ENCODE measurements around the gene MYH6. TPM values are rescaled to one million over a fixed set of nuclear protein-coding genes. Genes with fewer than 3 reads are reported as not detected.

MYH6 gene
- total RNA-seq, 1 experiment from 2014 or later, result 0.07 TPM

GRCh38 chr14:23431486-23431885, 23.4 kb upstream of the MYH6 start:
- Histone ChIP-seq H4K91ac (ENCODE audit: insufficient read length, low read depth, low read length) (no peak overlapping the region), H2BK5ac (ENCODE audit: insufficient read length, low read length) (no peak overlapping the region), H3K4ac (ENCODE audit: low read depth, low read length) (no peak overlapping the region), H3K27me3 (ENCODE audit: insufficient read depth, low read length) (no peaks in the 10 kb centered on the region), H3K9ac (ENCODE audit: extremely low read depth, insufficient read length, low read length) (no peak overlapping the region), H2AK5ac (ENCODE audit: insufficient read length, low read length) (no peak overlapping the region), H2BK15ac (ENCODE audit: low read depth, low read length) (no peak overlapping the region), H3K23ac (ENCODE audit: insufficient read length, low read depth, low read length) (no peak overlapping the region), H3T11ph (ENCODE audit: low read length) (no peak overlapping the region), H2BK12ac (ENCODE audit: insufficient read length, low read depth, low read length) (no peak overlapping the region), H3K18ac (ENCODE audit: insufficient read length, low read depth, low read length) (no peak overlapping the region), H3K27ac (ENCODE audit: insufficient read length, low read depth, low read length) (no peak overlapping the region), H2BK120ac (ENCODE audit: low read depth, low read length, poor library complexity, severe bottlenecking) (no peak overlapping the region), H3K79me2 (ENCODE audit: insufficient read depth, low read length) (no peaks in the 10 kb centered on the region), H3K9me3 (ENCODE audit: control insufficient read depth, low read depth, low read length) (no peaks in the 10 kb centered on the region), H4K20me1 (ENCODE audit: control insufficient read depth, insufficient read depth, insufficient read length) (no peaks in the 10 kb centered on the region), H3K79me1 (ENCODE audit: insufficient read depth, low read depth, low read length, poor library complexity, severe bottlenecking) (no peaks in the 10 kb centered on the region), H2AFZ (ENCODE audit: low read length) (no peak overlapping the region), H3K4me1 (ENCODE audit: insufficient read depth, low read length) (no peaks in the 10 kb centered on the region; the same call in 1 of the 2 replicates), H4K8ac (replicated peaks; ENCODE audit: insufficient read length, low read depth, low read length) (no peak overlapping the region), H2BK20ac (ENCODE audit: low read depth, low read length, poor library complexity, severe bottlenecking) (no peak overlapping the region), H3K56ac (ENCODE audit: insufficient read length, low read depth, low read length) (no peak overlapping the region), H4K5ac (ENCODE audit: insufficient read length, low read depth, low read length) (no peak overlapping the region), H3K4me2 (ENCODE audit: insufficient read depth, insufficient read length, low read length) (no peak overlapping the region), H3K23me2 (ENCODE audit: insufficient read length, low read depth, low read length, poor library complexity, severe bottlenecking) (peaks cover 2% of the 10 kb centered on the region), H3K14ac (ENCODE audit: insufficient read depth, low read length) (no peak overlapping the region; the same call in 1 of the 2 replicates)
- no peak for DNase-seq
- WGBS (ENCODE audit: extremely low coverage, insufficient read length, low lambda C conversion rate), result no CpG with 5 or more reads among the region's 10 CpGs
- no peak for TF ChIP-seq CTCF (conservative IDR thresholded peaks at IDR 0.05)
- Mint-ChIP-seq H3K36me3 (ENCODE audit: insufficient read depth in 1 of 3, low read depth in 3 of 3) (no peaks in the 10 kb centered on the region), H3K27ac (no peak overlapping the region), H3K27me3 (ENCODE audit: low read depth) (peaks cover 54% of the 10 kb centered on the region), H3K9me3 (no peaks in the 10 kb centered on the region; a peak in 1 of 5 replicates), H3K4me1 (peaks cover 18 to 25% of the 10 kb centered on the region in 2 experiments), H3K4me3 (no peak overlapping the region)
